ENCODE measurements around the gene PCCA.

Gene PCCA

GRCh38 chr13:100506154-100506553, 417.3 kb downstream of the PCCA start:
- no peak for DNase-seq

DNA sequence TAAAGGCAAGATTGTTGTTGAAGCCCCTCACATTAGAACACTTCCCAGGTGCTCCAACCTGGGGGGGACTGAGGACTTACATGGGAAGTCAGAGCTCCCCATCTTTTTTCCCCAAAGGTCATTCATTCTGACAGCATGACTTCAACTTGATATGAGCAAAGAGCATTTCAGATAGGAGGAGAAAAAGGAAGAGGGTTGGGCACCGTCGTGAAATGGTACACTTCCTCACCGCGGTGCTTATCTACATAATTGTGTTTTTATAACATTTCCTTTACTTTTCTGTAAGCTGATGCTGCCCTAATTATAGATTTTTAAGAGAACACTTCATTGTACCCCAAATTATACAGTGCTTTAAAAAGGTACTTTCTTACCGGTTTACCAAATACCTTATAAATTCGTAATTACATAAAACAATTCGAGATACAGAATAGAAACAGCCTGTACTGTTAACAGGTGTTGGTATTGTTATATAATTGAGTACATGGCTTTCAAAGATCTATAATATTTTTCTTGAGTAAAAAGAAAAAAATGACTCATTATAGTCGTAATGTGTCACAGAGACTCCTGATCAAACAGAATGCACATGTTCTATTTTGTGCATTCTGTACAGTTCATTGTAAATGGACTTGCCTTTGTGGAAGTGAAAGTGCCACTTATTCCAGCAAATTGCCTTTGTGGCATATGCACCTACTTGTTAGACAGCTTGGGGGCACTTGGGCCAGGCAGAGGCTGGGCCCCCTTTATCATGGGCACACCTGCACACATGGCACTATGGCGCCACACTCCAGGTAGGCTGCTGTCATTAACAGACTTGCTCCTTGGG, 417.9 kb downstream of the PCCA start:
- DNase-seq = no peak

GRCh38 chr13:100508455-100508854, 419.6 kb downstream of the PCCA start:
- no peak for DNase-seq

GRCh38 chr13:100508996-100509395, 420.1 kb downstream of the PCCA start:
- DNase-seq = no peak

DNA sequence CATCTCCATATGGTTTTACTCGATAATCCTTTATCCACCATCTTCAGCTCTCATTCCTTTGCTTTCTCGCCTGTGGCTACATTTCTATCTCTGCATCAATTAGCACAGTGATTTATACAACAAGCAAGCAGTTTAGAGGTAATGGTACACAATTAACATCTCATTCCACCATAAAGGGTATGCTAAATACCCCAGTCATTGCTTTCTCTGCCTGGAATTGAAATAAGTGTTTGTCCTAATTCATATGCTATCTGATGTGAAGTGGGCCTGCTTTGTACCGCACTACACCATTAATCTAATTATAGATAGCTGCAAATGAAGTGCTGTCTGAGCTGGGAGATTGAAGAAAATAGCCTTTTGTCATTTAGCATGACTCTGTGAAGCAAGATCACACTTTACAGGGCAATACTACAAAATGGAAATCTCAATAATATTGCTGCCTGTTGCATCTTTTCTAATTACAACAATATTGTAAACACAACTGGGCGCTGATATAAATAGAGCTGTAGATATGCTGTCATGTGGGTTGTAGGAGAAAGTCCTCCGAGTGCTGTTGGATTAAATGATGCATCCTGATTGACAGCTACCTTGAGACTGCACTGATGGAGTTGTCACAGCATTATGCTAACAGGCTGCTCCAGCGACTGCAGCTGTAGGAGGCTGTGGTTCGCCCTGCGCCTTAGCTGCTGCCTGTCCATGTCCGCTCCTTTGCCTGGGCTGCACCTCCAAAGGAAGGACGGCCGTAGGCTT, 421.5 kb downstream of the PCCA start:
- DNase-seq = no peak

- no peak for DNase-seq
Measured at GRCh38 chr13:100511466-100511865, 422.6 kb downstream of the PCCA start.

DNA sequence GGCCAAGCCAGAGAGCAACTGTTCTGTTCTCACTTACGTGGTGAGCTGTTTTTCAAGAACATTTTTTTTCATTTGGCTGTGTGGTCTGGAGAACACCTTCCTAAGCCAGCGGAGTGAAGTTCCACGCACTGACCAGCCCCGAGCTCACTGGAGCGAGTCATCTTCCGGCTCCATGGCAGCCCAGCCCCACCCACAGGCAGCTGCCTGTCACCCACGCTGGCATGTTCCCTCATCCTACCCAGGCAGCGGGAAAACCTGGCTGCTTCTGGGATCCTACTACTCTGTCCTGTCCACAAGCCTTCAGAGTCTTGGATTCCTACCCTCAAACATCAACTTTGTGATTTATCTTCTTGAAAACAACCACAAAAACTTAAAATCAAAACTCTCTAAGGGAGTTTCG, 423.5 kb downstream of the PCCA start:
- DNase-seq = no peak

DNA sequence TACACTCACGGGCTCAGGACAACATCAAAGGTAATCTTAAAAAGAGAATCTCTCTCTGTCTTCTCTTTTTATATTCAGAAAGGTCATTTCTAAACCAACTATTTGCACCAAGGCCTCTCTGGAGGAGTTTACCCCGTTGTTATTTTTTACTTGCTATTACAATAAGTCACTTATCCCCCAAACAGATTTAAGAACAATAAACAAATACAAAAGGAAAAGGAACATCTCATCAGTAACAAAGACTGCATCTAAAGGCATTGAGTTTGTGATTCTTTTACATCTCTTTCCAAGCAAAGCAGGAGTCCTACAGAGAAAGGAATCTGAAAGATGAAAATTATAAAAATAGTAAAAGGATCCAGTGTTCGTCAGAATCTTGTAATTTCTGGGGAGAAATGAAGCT, 424.3 kb downstream of the PCCA start:
- DNase-seq = no peak

DNA sequence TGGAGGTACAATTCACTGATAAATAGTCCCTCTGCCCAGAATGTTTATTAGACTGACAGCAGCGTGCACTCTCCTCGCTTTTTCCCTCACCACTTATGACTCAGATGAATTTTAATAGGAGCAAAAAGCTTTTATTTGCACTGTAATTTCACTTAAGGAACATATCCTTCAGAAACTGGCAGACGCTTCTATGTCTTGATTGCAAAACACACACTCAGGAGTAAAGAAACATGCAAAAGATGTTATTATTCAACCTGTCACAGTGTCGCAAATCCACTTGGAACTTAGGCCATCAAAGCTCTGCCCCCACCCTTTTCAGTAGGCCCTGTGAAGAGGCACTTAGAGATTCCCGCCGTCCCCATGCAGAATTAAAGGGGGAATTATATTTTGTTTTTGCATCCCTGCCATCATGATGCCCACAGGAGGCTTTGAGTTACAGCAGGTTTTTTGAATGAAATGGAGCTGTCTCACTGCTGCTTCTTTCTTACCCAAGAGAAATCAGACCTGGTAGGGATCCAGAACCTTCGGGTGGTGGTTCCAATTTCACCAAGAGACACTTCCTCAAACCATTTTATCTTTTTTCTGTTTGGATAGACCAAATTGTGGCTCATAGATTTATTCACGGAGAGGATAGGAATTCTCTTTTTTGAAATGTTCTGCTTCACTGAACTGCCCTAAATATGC, 425.2 kb downstream of the PCCA start:
- DNase-seq = peak in 3 of 56 donors; percentile 7 to 17 (median 15)

DNA sequence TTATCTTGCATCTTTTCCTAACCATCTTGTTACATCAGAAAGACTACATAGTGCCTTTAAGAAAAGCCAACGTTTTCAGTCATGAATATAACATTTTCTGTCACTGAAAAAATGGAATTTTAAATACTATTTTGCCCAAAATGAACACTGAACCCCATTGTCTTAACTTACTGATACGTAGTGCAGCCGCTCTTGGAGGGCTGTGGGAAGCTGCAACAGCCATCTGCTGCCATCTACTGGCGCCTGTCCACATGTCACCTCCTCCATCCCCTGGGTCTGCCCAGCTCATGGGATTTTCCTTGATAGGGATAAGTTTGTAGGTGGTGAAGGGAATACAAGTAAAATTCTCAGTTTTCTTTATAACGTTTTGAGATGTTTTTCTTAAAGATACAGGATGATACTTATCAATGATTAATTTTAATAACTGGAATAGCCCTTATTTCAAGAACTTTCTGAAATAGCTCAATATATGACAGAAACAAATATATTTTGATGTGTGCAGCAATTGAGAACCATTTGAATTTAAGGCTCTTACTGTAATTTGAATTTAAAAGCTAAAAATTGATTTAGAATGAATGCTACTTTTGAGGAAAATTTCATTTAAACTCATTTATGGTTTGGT, 426.0 kb downstream of the PCCA start:
- DNase-seq = peak in 53 of 56 donors; percentile 13 to 91 (median 58)

DNA sequence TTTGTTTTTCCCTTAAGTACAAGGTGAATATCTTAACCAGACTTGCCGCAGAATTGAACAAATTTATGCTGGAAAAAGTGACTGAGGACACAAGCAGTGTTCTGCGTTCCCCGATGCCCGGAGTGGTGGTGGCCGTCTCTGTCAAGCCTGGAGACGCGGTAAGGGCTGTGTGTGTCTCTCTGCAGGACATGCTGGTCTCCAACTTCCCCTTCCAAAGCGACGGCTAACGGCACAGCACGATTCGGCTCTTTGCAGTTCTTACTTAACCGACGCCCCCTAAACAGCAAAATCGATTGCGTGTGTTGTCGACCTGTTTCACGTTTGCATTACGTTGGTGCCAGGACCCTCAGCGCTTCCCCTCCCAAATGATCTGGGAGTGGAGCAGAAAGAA, 426.5 kb downstream of the PCCA start:
- no peak for DNase-seq

DNA sequence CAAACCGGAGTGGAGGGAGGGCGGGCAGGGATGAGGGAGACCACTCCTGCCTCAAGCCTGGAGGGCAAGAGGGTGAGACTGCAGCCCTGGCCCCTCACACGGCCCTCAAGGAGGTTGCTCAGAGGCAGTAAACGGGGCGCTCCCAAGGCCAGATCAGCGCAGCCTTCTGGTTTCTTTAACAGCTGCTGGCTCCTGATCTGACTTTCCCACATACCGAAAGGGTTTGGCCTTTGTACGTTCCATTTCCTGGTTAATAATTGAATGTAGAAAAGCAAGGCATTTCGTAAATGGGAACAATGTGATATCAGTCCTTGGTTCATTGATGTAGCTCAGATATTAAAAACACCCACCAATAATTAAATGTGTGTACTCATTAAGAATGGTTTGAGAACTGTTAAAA, 428.2 kb downstream of the PCCA start:
- DNase-seq = no peak

DNA sequence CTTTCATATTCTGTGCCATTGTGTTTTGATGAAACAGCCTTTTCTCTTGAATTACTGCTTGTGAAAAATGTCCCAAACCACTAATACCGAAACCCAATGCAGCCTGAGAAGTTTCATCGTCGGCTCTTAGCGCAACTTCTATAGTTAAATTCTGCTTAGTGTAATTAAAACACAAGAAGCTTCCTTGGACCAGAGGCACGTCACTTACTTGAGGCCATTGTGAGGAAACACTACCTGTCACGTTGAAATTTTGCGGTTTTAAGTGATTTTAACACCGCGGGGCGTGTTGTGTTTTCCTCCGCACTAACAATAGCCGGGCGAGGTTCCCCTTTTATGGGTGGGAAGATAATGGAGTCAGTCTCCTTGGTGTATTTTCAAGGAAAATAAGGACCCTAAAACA, 428.8 kb downstream of the PCCA start:
- DNase-seq = no peak

- no peak for DNase-seq
Measured at GRCh38 chr13:100518394-100519062, 429.6 kb downstream of the PCCA start.

DNA sequence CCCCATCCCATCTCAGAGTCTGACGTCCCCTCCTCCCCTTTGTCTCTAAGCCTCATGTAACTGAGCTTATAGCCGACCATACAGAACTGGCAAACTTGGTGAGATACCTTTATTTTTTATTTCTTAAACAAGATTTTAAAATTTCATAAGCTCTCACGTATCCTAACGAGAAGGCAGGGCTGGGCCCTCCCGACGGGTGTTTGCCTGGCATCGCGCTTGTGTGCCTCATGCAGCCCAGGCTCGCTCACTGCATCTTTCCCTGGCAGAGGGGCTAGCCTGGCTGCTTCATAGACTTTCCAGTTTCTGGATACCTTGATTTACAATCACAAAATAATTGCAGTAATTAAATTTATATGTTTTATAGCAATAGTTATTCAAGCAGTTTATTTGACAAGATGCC, 430.7 kb downstream of the PCCA start:
- no peak for DNase-seq

- DNase-seq = no peak
Measured at GRCh38 chr13:100520936-100521850, 432.3 kb downstream of the PCCA start.

- no peak for DNase-seq
Measured at GRCh38 chr13:100521851-100522617, 433.1 kb downstream of the PCCA start.

GRCh38 chr13:100522618-100523309, 433.9 kb downstream of the PCCA start:
- DNase-seq = no peak

DNA sequence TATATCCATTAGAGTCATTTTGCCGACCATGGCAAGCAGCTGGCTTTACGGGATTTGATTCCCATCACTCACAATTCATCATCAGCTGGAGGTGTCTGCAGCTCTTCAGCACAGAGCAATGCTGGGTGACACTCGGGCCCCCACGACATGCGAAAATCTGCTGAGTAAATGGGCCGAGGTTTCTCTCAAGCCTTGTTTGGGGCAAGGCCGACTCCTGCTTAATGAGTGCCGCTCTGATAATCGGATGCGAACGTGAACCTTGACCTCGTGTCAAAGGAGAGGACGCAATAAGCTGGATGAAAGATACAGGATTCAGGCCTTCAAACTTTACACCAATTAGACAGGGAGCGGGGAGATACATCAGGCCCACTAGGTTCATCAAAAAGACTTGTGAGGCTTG, 434.5 kb downstream of the PCCA start:
- DNase-seq = no peak
